K562 (cell line): ENCODE data around the gene PLXDC1. TPM values are rescaled to one million over a fixed set of nuclear protein-coding genes. Genes with fewer than 3 reads are reported as not detected.

ENCODE experiments used
- CCNT2 ChIP-seq: IDR thresholded peaks from 2 replicates; pipeline ENCODE4 v1.6.1; 2011; ENCODE audit warnings: borderline replicate concordance, low read depth, mild to moderate bottlenecking, moderate library complexity, mixed read lengths, low read length; ENCODE audit not compliant: insufficient read length; ENCODE audit errors: extremely low read depth
- CHD1 ChIP-seq: fragments of 200-600 bp; sonication (generic); IDR thresholded peaks from one replicate; pipeline ENCODE4 v1.6.1; 2012; ENCODE audit warnings: mild to moderate bottlenecking, moderate library complexity, low read length, inconsistent platforms
- ELF1 ChIP-seq: fragments of 200-800 bp; sonication (Bioruptor generic); IDR thresholded peaks from 2 replicates; pipeline ENCODE4 v1.6.1; 2016; ENCODE audit warnings: missing genetic modification characterization, missing compliant biosample characterization
- EP400 ChIP-seq: fragments of 450-650 bp; IDR thresholded peaks from 2 replicates; pipeline ENCODE4 v1.6.1; 2017; ENCODE audit warnings: antibody characterized with exemption, mild to moderate bottlenecking, moderate library complexity
- ESRRB ChIP-seq: fragments of 250-450 bp; sonication (Bioruptor Pico); IDR thresholded peaks from 2 replicates; pipeline ENCODE4 v1.5.0; 2020; ENCODE audit warnings: mild to moderate bottlenecking, moderate library complexity, borderline replicate concordance
- EZH2 ChIP-seq: IDR thresholded peaks from 2 replicates; pipeline ENCODE4 v1.6.1; 2012; ENCODE audit warnings: low read depth, mild to moderate bottlenecking, inconsistent platforms, low read length, borderline replicate concordance
- HMG20A ChIP-seq: fragments of 450-650 bp; formaldehyde crosslinking; conservative IDR thresholded peaks from 2 replicates; pipeline ENCODE4 v1.4.0; 2020; ENCODE audit warnings: mild to moderate bottlenecking, mixed read lengths
- JUN ChIP-seq, 2 experiments: sonication (generic) in 1 of 2; formaldehyde crosslinking in 1 of 2; IDR thresholded peaks; 2 replicates each; pipeline versions ENCODE4 v1.6.1 to v1.8.0; 2012 to 2022; ENCODE audit warnings: borderline replicate concordance in 2 of 2, mild to moderate bottlenecking in 2 of 2, improper control_type of control experiment in 1 of 2, low read depth in 1 of 2, low read length in 1 of 2, missing genetic modification reagents in 1 of 2
- KLF10 ChIP-seq: fragments of 250-450 bp; sonication (Bioruptor Pico); IDR thresholded peaks from 2 replicates; pipeline ENCODE4 v1.6.1; 2021; ENCODE audit warnings: matching md5 sums
- PHF21A ChIP-seq: fragments of 450-650 bp; IDR thresholded peaks from 2 replicates; pipeline ENCODE4 v1.6.1; 2017; ENCODE audit warnings: low read depth, borderline replicate concordance
- POLR2AphosphoS2 ChIP-seq: IDR thresholded peaks from 2 replicates; pipeline ENCODE4 v1.6.1; 2012; ENCODE audit warnings: low read length, improper control_type of control experiment
- PRDM10 ChIP-seq: fragments of 450-650 bp; IDR thresholded peaks from 2 replicates; pipeline ENCODE4 v1.6.1; 2018; ENCODE audit not compliant: partially characterized antibody
- SAP30 ChIP-seq: fragments of 200-600 bp; sonication (generic); IDR thresholded peaks from 2 replicates; pipeline ENCODE4 v1.6.1; 2012; ENCODE audit warnings: borderline replicate concordance, low read depth, mild to moderate bottlenecking, moderate library complexity, low read length, control low read depth, inconsistent platforms; ENCODE audit not compliant: insufficient read depth, poor library complexity, severe bottlenecking
- ZNF124 ChIP-seq: sonication (generic); formaldehyde crosslinking; IDR thresholded peaks from 2 replicates; pipeline ENCODE4 v1.8.1; 2022; ENCODE audit warnings: missing genetic modification reagents
- ZNF174 ChIP-seq: fragments of 250-450 bp; sonication (Bioruptor Pico); IDR thresholded peaks from 2 replicates; pipeline ENCODE4 v1.4.0; 2020; ENCODE audit warnings: mild to moderate bottlenecking
- ZNF324 ChIP-seq: fragments of 250-450 bp; sonication (Bioruptor Pico); IDR thresholded peaks from 2 replicates; pipeline ENCODE4 v1.4.0; 2020; ENCODE audit warnings: mild to moderate bottlenecking
- ZNF511 ChIP-seq: sonication (generic); formaldehyde crosslinking; IDR thresholded peaks from 2 replicates; pipeline ENCODE4 v1.8.0; 2022; ENCODE audit warnings: mild to moderate bottlenecking, missing genetic modification reagents
- ZNF584 ChIP-seq: fragments of 200-800 bp; sonication (Bioruptor generic); IDR thresholded peaks from 2 replicates; pipeline ENCODE4 v1.6.1; 2016; ENCODE audit warnings: low read depth, mild to moderate bottlenecking, missing genetic modification characterization, missing compliant biosample characterization
- ZNF76 ChIP-seq: fragments of 250-450 bp; sonication (Bioruptor Pico); IDR thresholded peaks from 2 replicates; pipeline ENCODE4 v1.4.0; 2020; ENCODE audit warnings: mild to moderate bottlenecking, moderate library complexity, borderline replicate concordance
- ZNF764 ChIP-seq: fragments of 250-450 bp; sonication (Bioruptor Pico); IDR thresholded peaks from 2 replicates; pipeline ENCODE4 v1.4.0; 2020; ENCODE audit warnings: low read depth, mild to moderate bottlenecking, moderate library complexity
- ZNF77 ChIP-seq: fragments of 250-450 bp; sonication (Bioruptor Pico); IDR thresholded peaks from 2 replicates; pipeline ENCODE4 v1.5.0; 2020
- polyA plus RNA-seq, 8 experiments: library from polyadenylated mRNA; depleted of rRNA in 4 of 8; stranded (reverse) in 5 of 8; unstranded in 3 of 8; fragments of >200 nt; fragmentation: Nextera tagmentation in 2 of 8; fragmentation: Illumina TruSeq in 1 of 8; extraction: Ambion mirVana in 2 of 8; extraction: Trizol in 1 of 8; gene quantifications; 2 replicates each; pipeline versions ENCODE4 v1.2.1 to v1.2.3, GENCODE V29; 2011 to 2014; ENCODE audit warnings: inconsistent platforms in 1 of 8, missing spikeins in 1 of 8
- total RNA-seq, 7 experiments: library from RNA; depleted of rRNA in 6 of 7; stranded (reverse); fragments of >200 nt in 6 of 7; fragmentation: Illumina TruSeq in 2 of 7; extraction: Trizol in 2 of 7; gene quantifications; 2 replicates each; pipeline versions ENCODE4 v1.2.1 to v1.2.3, GENCODE V29; 2011 to 2021; ENCODE audit warnings: low replicate concordance in 1 of 7
- TF ChIP-seq, protein P1 (sequence below): fragments of 250-450 bp; sonication (Bioruptor Pico); IDR thresholded peaks from 2 replicates; pipeline ENCODE4 v1.5.0; 2020; ENCODE audit warnings: mild to moderate bottlenecking

Gene PLXDC1
- total and polyA plus RNA-seq, 9 of the 15 experiments (the other 6 are each of a cell fraction or from before 2014, with no cell fraction given), result not detected

DNA sequence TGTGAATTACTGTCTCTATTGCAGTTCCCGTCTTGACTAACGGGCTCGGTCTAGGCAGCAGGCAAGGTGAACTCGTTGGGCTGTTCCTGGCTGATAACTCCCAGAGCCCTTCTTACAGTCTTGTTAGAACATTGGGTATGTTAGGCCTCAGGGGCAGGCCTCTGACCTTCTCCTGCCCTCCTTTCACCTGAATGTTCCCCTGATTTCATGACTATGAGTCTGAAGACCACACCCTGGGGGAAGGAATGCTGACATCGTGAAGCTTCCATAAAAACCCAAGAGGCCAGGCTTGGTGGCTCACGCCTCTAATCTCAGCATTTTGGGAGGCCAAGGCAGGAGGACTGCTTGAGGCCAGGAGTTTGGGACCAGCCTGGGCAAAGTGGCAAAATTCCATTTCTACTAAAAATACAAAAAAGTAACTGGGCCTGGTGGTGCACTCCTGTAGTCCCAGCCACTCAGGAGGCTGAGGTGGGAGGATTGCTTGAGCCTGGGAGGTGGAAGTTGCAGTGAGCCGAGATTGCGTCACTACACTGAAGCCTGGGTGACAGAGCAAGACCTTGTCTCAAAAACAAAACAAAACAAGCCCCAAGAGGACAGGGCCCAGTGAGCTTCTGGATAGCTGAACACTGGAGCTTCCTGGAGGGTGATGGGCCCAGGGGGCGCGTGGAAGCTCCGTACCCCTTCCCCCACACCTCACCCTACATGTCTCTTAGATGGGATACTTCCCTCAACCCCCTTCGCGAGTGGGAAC, 136.5 kb downstream of the PLXDC1 start (continued):
- TF ChIP-seq CCNT2 (no peak), KLF10 (no peak), ZNF584 (CRISPR knock-in tag) (no peak; the same call in 1 of the 2 replicates), ZNF764 (CRISPR knock-in tag) (no peak), HMG20A (no peak), ZNF77 (CRISPR knock-in tag) (no peak), ZNF324 (CRISPR knock-in tag) (no peak), PRDM10 (peak; percentile 27), ZNF174 (CRISPR knock-in tag) (no peak), ZNF76 (CRISPR knock-in tag) (0 out of 2 replicates have a peak, but pooled peaks have one; percentile 36), JUN (IDR thresholded peaks at IDR 0.05; ENCODE audit: borderline replicate concordance, low read depth, low read length) (no peak), JUN (CRISPR knock-in tag; IDR thresholded peaks at IDR 0.05; ENCODE audit: borderline replicate concordance) (no peak), SAP30 (no peak), PHF21A (no peak), EP400 (0 out of 2 replicates have a peak, but pooled peaks have one; percentile 32), EZH2 (no peak), POLR2AphosphoS2 (no peak), ZNF124 (CRISPR knock-in tag) (no peak), ESRRB (CRISPR knock-in tag) (no peak), CHD1 (no peak), ZNF511 (no peak), ELF1 (tag) (peak; percentile 45; the same call in 1 of the 2 replicates)
- TF ChIP-seq, protein P1, sequence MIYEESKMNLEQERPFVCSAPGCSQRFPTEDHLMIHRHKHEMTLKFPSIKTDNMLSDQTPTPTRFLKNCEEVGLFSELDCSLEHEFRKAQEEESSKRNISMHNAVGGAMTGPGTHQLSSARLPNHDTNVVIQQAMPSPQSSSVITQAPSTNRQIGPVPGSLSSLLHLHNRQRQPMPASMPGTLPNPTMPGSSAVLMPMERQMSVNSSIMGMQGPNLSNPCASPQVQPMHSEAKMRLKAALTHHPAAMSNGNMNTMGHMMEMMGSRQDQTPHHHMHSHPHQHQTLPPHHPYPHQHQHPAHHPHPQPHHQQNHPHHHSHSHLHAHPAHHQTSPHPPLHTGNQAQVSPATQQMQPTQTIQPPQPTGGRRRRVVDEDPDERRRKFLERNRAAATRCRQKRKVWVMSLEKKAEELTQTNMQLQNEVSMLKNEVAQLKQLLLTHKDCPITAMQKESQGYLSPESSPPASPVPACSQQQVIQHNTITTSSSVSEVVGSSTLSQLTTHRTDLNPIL (CRISPR knock-in tag), result no peak
